ENCODE data around the gene KDM4B. TPM values are rescaled to one million over a fixed set of nuclear protein-coding genes. Genes with fewer than 3 reads are reported as not detected.

KDM4B gene
- total and polyA plus RNA-seq, 2 donors (not counting 1 experiment from before 2014, with no cell fraction given): 6.4 to 14.4 TPM

DNA sequence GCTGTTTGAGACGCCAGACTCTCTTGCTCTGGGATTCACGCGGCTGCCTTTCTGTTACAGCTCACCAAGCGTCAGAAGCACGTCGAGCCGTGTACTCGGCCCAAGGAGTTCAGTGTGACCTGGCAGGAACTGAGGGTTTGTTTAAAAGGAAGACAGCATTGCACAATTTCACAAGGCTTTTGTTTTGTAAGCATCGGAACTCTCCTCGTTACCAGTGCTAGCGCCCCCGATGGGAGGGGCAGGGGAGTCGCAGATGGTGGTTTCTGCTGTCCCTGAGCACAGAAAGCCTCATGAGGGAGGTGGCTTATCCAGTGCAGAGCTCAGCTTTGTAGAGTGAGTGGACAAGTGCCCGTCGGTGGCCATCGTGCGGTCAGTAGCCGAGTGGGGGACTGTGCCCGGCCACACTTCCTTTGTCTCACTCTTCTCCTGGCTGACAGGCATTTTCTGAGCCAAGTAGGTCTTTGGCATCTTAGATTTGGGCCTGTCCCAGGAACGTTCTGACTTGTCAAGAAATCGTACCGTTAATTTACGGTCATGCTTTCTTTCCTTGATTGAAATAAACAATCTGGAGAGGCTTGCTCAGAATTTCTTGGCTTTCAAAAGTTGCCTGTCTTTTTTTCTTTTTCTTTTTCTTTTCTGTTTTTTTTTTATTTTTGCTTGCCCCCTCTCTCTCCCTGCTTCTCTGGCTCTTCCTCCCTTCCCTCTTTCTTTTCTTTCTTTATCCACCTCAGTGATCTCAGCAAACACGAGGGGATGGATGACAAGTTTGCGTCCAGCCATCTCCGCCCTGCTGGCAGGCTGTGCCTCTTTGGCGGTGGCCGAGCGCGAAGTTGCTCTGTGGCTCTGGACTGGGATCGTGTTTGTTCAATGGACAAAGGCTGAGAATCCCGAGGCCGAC, 7.7 kb downstream of the KDM4B start:
- H2AFZ ChIP-seq (ENCODE audit: low read length): no peak overlapping the region
- TF ChIP-seq, protein P1, sequence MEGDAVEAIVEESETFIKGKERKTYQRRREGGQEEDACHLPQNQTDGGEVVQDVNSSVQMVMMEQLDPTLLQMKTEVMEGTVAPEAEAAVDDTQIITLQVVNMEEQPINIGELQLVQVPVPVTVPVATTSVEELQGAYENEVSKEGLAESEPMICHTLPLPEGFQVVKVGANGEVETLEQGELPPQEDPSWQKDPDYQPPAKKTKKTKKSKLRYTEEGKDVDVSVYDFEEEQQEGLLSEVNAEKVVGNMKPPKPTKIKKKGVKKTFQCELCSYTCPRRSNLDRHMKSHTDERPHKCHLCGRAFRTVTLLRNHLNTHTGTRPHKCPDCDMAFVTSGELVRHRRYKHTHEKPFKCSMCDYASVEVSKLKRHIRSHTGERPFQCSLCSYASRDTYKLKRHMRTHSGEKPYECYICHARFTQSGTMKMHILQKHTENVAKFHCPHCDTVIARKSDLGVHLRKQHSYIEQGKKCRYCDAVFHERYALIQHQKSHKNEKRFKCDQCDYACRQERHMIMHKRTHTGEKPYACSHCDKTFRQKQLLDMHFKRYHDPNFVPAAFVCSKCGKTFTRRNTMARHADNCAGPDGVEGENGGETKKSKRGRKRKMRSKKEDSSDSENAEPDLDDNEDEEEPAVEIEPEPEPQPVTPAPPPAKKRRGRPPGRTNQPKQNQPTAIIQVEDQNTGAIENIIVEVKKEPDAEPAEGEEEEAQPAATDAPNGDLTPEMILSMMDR (conservative IDR thresholded peaks at IDR 0.05 in 1 of 2, IDR thresholded peaks at IDR 0.05 in 1 of 2; ENCODE audit: low read depth in 1 of 2, low read length in 2 of 2): peak; percentile 68 to 78
- TF ChIP-seq EZH2 (IDR thresholded peaks at IDR 0.05; ENCODE audit: low read length, missing control alignments): no peak
- H3K4me2 ChIP-seq (ENCODE audit: extremely low read depth, insufficient read depth, low read length): peak overlapping the region; percentile 93
- H3K9me3 ChIP-seq (ENCODE audit: control insufficient read depth, insufficient read depth, low read depth, low read length): no peaks in the 10 kb centered on the region
- H3K4me1 ChIP-seq (ENCODE audit: control insufficient read depth, extremely low read depth, insufficient read depth, low read length): peaks cover 38% of the 10 kb centered on the region
- DNase-seq (ENCODE audit: low read depth in 2 of 2): peak; percentile 93 to 99
- H3K4me3 ChIP-seq (replicated peaks in 1 of 4; ENCODE audit: control extremely low read depth in 1 of 4, insufficient read depth in 1 of 4, low read depth in 3 of 4, low read length in 4 of 4): peak overlapping the region; percentile 26 to 43 (median 36)
- peak overlapping the region; percentile 92 for H3K27ac ChIP-seq (ENCODE audit: insufficient read depth, low read length)
- H3K79me2 ChIP-seq (ENCODE audit: control insufficient read depth, insufficient read depth, low read length): peaks cover 62% of the 10 kb centered on the region
- H3K36me3 ChIP-seq (ENCODE audit: control insufficient read depth, insufficient read depth, low read length): no peaks in the 10 kb centered on the region
- H4K20me1 ChIP-seq (ENCODE audit: control insufficient read depth, extremely low read depth, insufficient read depth, low read length): peaks cover 2% of the 10 kb centered on the region
- H3K9ac ChIP-seq (ENCODE audit: insufficient read depth, low read length): peak overlapping the region; percentile 57
- H3K27me3 ChIP-seq (ENCODE audit: control insufficient read depth, insufficient read depth, low read length): no peaks in the 10 kb centered on the region

DNA sequence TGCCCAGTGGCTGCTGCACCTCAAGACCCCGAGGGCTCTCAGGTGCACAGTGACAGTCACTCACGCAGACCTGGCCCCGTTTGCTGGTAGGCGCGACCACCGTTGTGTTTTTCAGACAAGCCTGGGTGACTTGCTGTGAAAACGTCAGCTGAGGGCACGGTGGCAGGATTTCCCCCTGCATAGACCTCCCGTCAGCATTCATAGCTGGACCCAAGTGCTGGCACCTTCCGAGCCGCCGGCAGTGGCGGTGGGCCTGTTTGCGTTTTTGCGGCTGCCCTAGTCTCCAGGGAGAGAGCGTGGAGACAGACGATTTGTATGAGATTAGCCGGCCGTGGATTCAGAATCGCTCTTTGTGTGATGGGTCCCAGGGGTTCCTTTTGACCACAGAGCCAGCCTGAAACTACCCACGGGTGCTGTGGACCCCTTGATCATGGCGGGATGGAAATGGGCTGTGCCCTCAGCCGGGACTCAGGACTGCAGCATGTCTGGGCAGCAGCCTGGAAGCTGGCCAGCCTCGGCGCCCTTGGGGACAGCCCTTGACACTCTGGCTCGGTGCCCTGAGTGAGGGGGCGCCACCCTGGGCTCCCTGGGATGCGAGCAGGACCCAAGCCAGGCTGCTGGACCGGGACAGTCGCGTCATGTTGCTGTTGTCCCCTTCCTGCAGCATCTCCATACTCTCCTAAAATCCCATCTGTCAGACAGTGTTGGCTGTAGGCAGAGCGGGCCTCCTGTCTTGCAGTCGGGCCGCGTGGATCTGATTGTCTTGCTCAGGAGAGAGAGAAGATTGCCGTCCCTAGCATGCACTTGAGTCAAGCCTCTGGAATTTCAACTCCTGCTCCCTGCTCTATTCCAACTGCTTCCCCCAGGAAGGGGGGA, 8.6 kb downstream of the KDM4B start:
- H3K4me3 ChIP-seq (replicated peaks in 1 of 4; ENCODE audit: control extremely low read depth in 1 of 4, insufficient read depth in 1 of 4, low read depth in 3 of 4, low read length in 4 of 4): peak overlapping the region in 2 of 4 experiments; percentile 0 to 43
- peak overlapping the region; percentile 92 for H3K27ac ChIP-seq (ENCODE audit: insufficient read depth, low read length)
- peaks cover 56% of the 10 kb centered on the region for H3K79me2 ChIP-seq (ENCODE audit: control insufficient read depth, insufficient read depth, low read length)

More for the DNA sequence above, 8.6 kb downstream of the KDM4B start:
- peaks cover 2% of the 10 kb centered on the region for H4K20me1 ChIP-seq (ENCODE audit: control insufficient read depth, extremely low read depth, insufficient read depth, low read length)
- peak overlapping the region; percentile 60 for H3K9ac ChIP-seq (ENCODE audit: insufficient read depth, low read length)
- no peaks in the 10 kb centered on the region for H3K27me3 ChIP-seq (ENCODE audit: control insufficient read depth, insufficient read depth, low read length)
- peaks cover 35% of the 10 kb centered on the region for H3K4me1 ChIP-seq (ENCODE audit: control insufficient read depth, extremely low read depth, insufficient read depth, low read length)
- H3K4me2 ChIP-seq (ENCODE audit: extremely low read depth, insufficient read depth, low read length): peak overlapping the region; percentile 93
- H3K9me3 ChIP-seq (ENCODE audit: control insufficient read depth, insufficient read depth, low read depth, low read length): no peaks in the 10 kb centered on the region
- no peaks in the 10 kb centered on the region for H3K36me3 ChIP-seq (ENCODE audit: control insufficient read depth, insufficient read depth, low read length)
- H2AFZ ChIP-seq (ENCODE audit: low read length): no peak overlapping the region
- peak; percentile 90 to 97 for DNase-seq (ENCODE audit: low read depth in 2 of 2)
- TF ChIP-seq, protein P1 (conservative IDR thresholded peaks at IDR 0.05 in 1 of 2, IDR thresholded peaks at IDR 0.05 in 1 of 2; ENCODE audit: low read depth in 1 of 2, low read length in 2 of 2): no peak
- TF ChIP-seq EZH2 (IDR thresholded peaks at IDR 0.05; ENCODE audit: low read length, missing control alignments): no peak
